HEK293 (cell line): ENCODE results near the gene MAN1C1.
A peak's percentile ranks its signal among the peaks of the same experiment; 100 is the strongest.

Source experiments
- CTCF ChIA-PET: fragments of 350-600 bp; formaldehyde crosslinking; extraction: SDS; loops from one replicate; lab custom pipeline; 2021; ENCODE audit warnings: antibody characterized with exemption; lab: Yijun Ruan, JAX
- POLR2A ChIA-PET: fragments of 300-600 bp; formaldehyde crosslinking; extraction: SDS; loops from one replicate; lab custom pipeline; 2020; ENCODE audit warnings: antibody characterized with exemption, inconsistent platforms; lab: Yijun Ruan, JAX
- H3K27ac ChIP-seq: fragments of 200-500 bp; sonication (Bioruptor generic); 2 replicates; pipeline ENCODE4 v1.5.1; 2014; ENCODE audit warnings: low read depth, low read length, control low read depth, inconsistent platforms; ENCODE audit errors: extremely low read depth
- H3K36me3 ChIP-seq, 2 experiments: fragments of 200-500 bp in 1 of 2; sonication (Bioruptor generic) in 1 of 2; 1 replicate in 1 of 2; 2 replicates in 1 of 2; pipeline ENCODE4 v1.5.1; 2014 to 2017; ENCODE audit warnings: inconsistent platforms in 2 of 2, low read length in 2 of 2; ENCODE audit not compliant: control insufficient read depth in 2 of 2, insufficient read depth in 1 of 2
- H3K4me1 ChIP-seq: fragments of 200-500 bp; sonication (Bioruptor generic); 2 replicates; pipeline ENCODE4 v1.5.1; 2014; ENCODE audit warnings: mild to moderate bottlenecking, low read length, inconsistent platforms; ENCODE audit not compliant: control insufficient read depth, insufficient read depth
- H3K4me3 ChIP-seq: 2 replicates; pipeline ENCODE4 v1.5.1; 2011; ENCODE audit warnings: low read depth, mild to moderate bottlenecking, control low read depth, low read length, moderate library complexity
- H3K9me3 ChIP-seq: fragments of 200-500 bp; sonication (Bioruptor generic); 2 replicates; pipeline ENCODE4 v1.5.1; 2014; ENCODE audit warnings: low read depth, low read length, inconsistent platforms; ENCODE audit not compliant: control insufficient read depth, insufficient read depth
- KLF1 ChIP-seq: fragments of 450-650 bp; formaldehyde crosslinking; IDR thresholded peaks from 2 replicates; pipeline ENCODE4 v1.5.1; 2016; ENCODE audit warnings: missing biosample characterization, missing genetic modification characterization
- KLF8 ChIP-seq: fragments of 450-650 bp; formaldehyde crosslinking; IDR thresholded peaks from 2 replicates; pipeline ENCODE4 v1.5.1; 2016; ENCODE audit warnings: missing biosample characterization, missing genetic modification characterization
- MZF1 ChIP-seq: fragments of 450-650 bp; formaldehyde crosslinking; IDR thresholded peaks from 2 replicates; pipeline ENCODE4 v1.5.1; 2017; ENCODE audit warnings: missing biosample characterization, missing genetic modification characterization, borderline replicate concordance
- PRDM1 ChIP-seq: fragments of 450-650 bp; formaldehyde crosslinking; IDR thresholded peaks from 2 replicates; pipeline ENCODE4; 2016; ENCODE audit warnings: missing biosample characterization, missing genetic modification characterization
- SCRT2 ChIP-seq: fragments of 450-650 bp; formaldehyde crosslinking; IDR thresholded peaks from 2 replicates; pipeline ENCODE4 v1.5.1; 2016; ENCODE audit warnings: missing biosample characterization, missing genetic modification characterization
- TRIM28 ChIP-seq: IDR thresholded peaks from 2 replicates; pipeline ENCODE4 v1.6.1; 2011; ENCODE audit warnings: low read length, control low read depth, borderline replicate concordance
- ZFHX2 ChIP-seq: fragments of 450-650 bp; formaldehyde crosslinking; conservative IDR thresholded peaks from 2 replicates; pipeline ENCODE4 v1.5.1; 2016; ENCODE audit warnings: missing biosample characterization, missing genetic modification characterization
- ZNF202 ChIP-seq: fragments of 450-650 bp; formaldehyde crosslinking; IDR thresholded peaks from 2 replicates; pipeline ENCODE4 v1.5.1; 2016; ENCODE audit warnings: missing biosample characterization, missing genetic modification characterization, borderline replicate concordance
- ZNF214 ChIP-seq: fragments of 450-650 bp; formaldehyde crosslinking; IDR thresholded peaks from 2 replicates; pipeline ENCODE4 v1.5.1; 2017; ENCODE audit warnings: missing biosample characterization, mild to moderate bottlenecking, missing genetic modification characterization, borderline replicate concordance
- ZNF23 ChIP-seq: fragments of 450-650 bp; formaldehyde crosslinking; IDR thresholded peaks from 2 replicates; pipeline ENCODE4 v1.5.1; 2016; ENCODE audit warnings: missing biosample characterization, missing genetic modification characterization, borderline replicate concordance
- ZNF341 ChIP-seq: fragments of 450-650 bp; formaldehyde crosslinking; IDR thresholded peaks from 2 replicates; pipeline ENCODE4; 2016; ENCODE audit warnings: low read depth, missing biosample characterization, missing genetic modification characterization
- ZNF555 ChIP-seq: fragments of 450-650 bp; formaldehyde crosslinking; conservative IDR thresholded peaks from 2 replicates; pipeline ENCODE4 v1.5.1; 2017; ENCODE audit warnings: missing biosample characterization, mild to moderate bottlenecking, missing genetic modification characterization, inconsistent platforms
- ZNF768 ChIP-seq: fragments of 450-650 bp; formaldehyde crosslinking; IDR thresholded peaks from 2 replicates; pipeline ENCODE4 v1.5.1; 2018; ENCODE audit warnings: missing biosample characterization, mild to moderate bottlenecking, missing genetic modification characterization
- ZSCAN16 ChIP-seq: fragments of 450-650 bp; formaldehyde crosslinking; IDR thresholded peaks from 2 replicates; pipeline ENCODE4 v1.5.1; 2016; ENCODE audit warnings: missing biosample characterization, missing genetic modification characterization
- TF ChIP-seq, protein P1 (sequence below): fragments of 450-650 bp; formaldehyde crosslinking; IDR thresholded peaks from 2 replicates; pipeline ENCODE4 v1.5.1; 2017; ENCODE audit warnings: missing biosample characterization, missing genetic modification characterization
- TF ChIP-seq, protein P2 (sequence below): fragments of 450-650 bp; formaldehyde crosslinking; IDR thresholded peaks from 2 replicates; pipeline ENCODE4 v1.5.1; 2016; ENCODE audit warnings: missing biosample characterization, missing genetic modification characterization
- TF ChIP-seq, protein P3 (sequence below): fragments of 450-650 bp; formaldehyde crosslinking; IDR thresholded peaks from 2 replicates; pipeline ENCODE4 v1.5.1; 2017; ENCODE audit warnings: missing biosample characterization, missing genetic modification characterization
- TF ChIP-seq, protein P4 (sequence below): fragments of 450-650 bp; formaldehyde crosslinking; IDR thresholded peaks from 2 replicates; pipeline ENCODE4 v1.5.1; 2016; ENCODE audit warnings: missing biosample characterization, missing genetic modification characterization

MAN1C1 gene

DNA sequence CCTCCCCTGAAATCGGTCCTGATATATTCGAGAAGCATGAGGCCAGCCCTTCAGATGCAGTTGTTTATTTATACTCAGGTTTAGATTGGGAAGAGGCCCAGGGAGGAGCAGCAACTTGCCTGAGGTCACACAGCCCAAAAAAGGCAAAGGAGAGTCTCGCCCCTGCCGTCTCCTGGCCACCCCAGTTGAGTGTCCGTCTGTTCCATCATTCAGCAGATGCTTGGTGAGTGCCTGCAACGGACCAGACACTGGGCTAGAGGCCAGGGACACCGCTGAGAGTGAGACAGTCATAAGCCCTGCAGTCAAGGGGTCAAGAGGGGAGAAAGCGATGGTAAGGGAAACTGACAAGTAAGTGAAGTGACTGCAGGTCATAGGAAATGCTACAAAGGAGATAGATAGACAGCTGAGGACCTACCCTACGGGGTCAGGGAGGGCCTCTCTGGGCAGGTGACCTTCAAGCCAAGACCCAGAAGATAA lies 168.0 kb downstream of the MAN1C1 start:
- H3K4me1 ChIP-seq = peaks cover 12% of the 10 kb centered on the region
- TF ChIP-seq, protein P1, sequence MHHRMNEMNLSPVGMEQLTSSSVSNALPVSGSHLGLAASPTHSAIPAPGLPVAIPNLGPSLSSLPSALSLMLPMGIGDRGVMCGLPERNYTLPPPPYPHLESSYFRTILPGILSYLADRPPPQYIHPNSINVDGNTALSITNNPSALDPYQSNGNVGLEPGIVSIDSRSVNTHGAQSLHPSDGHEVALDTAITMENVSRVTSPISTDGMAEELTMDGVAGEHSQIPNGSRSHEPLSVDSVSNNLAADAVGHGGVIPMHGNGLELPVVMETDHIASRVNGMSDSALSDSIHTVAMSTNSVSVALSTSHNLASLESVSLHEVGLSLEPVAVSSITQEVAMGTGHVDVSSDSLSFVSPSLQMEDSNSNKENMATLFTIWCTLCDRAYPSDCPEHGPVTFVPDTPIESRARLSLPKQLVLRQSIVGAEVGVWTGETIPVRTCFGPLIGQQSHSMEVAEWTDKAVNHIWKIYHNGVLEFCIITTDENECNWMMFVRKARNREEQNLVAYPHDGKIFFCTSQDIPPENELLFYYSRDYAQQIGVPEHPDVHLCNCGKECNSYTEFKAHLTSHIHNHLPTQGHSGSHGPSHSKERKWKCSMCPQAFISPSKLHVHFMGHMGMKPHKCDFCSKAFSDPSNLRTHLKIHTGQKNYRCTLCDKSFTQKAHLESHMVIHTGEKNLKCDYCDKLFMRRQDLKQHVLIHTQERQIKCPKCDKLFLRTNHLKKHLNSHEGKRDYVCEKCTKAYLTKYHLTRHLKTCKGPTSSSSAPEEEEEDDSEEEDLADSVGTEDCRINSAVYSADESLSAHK (tag by site-specific recombination) = 0 out of 2 replicates have a peak, but pooled peaks have one; percentile 14
- TF ChIP-seq ZNF23 (tag by site-specific recombination) (no peak), ZNF768 (tag by site-specific recombination) (no peak), PRDM1 (tag by site-specific recombination) (peak; percentile 79)
- TF ChIP-seq, all 188 proteins: peak for 2
- CTCF ChIA-PET = no interaction called here

DNA sequence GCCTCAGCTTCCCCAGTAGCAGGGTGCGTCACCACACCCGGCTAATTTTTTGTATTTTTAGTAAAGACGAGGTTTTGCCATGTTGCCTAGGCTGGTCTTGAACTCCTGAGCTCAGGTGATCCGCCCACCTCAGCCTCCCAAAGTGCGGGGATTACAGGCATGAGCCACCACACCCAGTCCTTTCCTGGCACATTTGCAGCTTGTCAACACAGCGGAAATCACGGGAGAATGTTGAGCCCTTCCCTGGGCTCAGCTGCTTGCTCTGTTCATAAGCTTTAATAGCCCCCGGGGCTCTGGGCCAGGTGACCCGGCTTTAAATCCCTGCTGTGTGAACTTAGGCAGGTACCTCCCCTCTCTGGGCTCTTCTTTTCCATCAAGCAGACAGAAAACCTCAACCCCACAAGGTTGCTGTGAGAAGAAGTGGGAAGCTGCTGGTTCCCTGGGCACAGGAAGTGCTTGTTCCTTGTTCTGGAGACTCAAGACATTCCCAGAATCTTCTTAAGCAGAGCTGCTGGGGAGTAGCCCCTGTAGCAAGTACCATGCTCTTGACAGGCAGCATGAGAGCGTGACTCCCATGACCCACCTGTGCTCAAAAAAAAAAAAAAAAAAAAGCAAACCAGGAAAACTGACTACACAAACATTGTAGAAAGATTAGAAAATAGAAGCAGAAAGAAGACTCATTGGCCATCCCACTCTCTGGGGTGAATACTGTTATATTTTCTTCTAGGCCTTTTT lies 168.9 kb downstream of the MAN1C1 start:
- ChIA-PET POLR2A (no interaction called here), CTCF (interaction anchor here (0.5 to 0.9 kb wide), 5 partner anchors 10 to 570 kb away, joined by 3 to 5 read pairs (median 3); no protein-coding TSS in a partner anchor)

More for the DNA sequence above, 168.0 kb downstream of the MAN1C1 start:
- Histone ChIP-seq H3K36me3 (no peaks in the 10 kb centered on the region), H3K9me3 (no peaks in the 10 kb centered on the region), H3K27ac (no peak overlapping the region), H3K4me3 (no peak overlapping the region)
- POLR2A ChIA-PET = no interaction called here

DNA sequence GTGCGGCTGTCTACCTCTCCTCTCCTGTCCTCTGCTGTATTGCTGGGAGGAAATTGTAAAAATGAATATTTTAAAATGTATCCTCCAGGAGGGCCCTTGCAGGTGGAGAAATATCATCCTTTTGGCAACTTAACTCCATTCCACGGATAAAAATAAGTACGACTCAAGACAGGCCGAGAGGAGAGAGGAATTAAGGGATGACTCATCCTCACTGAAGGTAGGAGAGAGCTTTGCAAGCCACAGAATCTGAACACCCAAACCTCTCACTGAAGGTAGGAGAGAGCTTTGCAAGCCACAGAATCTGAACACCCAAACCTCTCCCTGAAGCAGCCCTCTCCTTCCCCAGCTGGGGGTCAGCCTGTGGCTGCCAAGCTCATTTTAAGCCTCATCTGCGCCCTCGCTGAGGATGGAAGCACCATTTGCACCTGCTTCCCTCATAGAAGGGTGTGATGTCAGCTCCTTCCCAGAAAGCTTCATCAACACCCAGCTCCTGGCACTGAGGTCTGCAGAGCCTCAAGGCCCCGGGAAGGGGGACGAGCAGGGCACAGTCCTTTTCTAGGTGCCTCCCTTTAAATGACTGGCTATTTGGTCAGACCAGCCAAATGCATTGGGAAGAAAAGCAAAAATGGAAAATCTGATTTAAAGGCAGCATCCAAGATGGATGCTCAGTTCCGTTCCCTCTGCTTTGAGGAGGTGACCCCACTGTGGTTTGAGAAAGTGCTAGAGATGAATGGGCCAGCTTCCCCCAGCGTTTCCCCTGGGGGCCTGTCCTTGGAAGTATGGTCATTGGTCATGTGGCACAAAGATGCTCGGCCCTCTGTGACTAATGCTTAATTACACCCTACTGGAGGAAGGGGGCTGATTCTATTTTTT lies 170.5 kb downstream of the MAN1C1 start:
- no peak overlapping the region for H3K4me3 ChIP-seq
- ChIA-PET POLR2A (interaction anchor here (0.6 to 1.6 kb wide), 5 partner anchors 13 to 551 kb away, joined by 4 to 8 read pairs (median 5); partner anchors contain the start of gene SELENON), CTCF (interaction anchor here (0.5 to 3.4 kb wide), 6 partner anchors 9 to 684 kb away, joined by 4 to 19 read pairs (median 6); partner anchors contain the start of gene SELENON)
- H3K36me3 ChIP-seq = no peaks in the 10 kb centered on the region
- peaks cover 12% of the 10 kb centered on the region for H3K4me1 ChIP-seq
- no peaks in the 10 kb centered on the region for H3K9me3 ChIP-seq
- no peak overlapping the region for H3K27ac ChIP-seq
- TF ChIP-seq SCRT2 (tag by site-specific recombination) (no peak), TRIM28 (no peak), ZNF555 (tag by site-specific recombination) (no peak), MZF1 (tag by site-specific recombination) (no peak), ZNF214 (tag by site-specific recombination) (no peak), KLF8 (tag by site-specific recombination) (no peak), ZSCAN16 (tag by site-specific recombination) (peak; percentile 95), ZNF202 (tag by site-specific recombination) (no peak)
- TF ChIP-seq, protein P2, sequence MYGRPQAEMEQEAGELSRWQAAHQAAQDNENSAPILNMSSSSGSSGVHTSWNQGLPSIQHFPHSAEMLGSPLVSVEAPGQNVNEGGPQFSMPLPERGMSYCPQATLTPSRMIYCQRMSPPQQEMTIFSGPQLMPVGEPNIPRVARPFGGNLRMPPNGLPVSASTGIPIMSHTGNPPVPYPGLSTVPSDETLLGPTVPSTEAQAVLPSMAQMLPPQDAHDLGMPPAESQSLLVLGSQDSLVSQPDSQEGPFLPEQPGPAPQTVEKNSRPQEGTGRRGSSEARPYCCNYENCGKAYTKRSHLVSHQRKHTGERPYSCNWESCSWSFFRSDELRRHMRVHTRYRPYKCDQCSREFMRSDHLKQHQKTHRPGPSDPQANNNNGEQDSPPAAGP (tag by site-specific recombination) = 0 out of 2 replicates have a peak, but pooled peaks have one; percentile 43
- TF ChIP-seq, protein P3, sequence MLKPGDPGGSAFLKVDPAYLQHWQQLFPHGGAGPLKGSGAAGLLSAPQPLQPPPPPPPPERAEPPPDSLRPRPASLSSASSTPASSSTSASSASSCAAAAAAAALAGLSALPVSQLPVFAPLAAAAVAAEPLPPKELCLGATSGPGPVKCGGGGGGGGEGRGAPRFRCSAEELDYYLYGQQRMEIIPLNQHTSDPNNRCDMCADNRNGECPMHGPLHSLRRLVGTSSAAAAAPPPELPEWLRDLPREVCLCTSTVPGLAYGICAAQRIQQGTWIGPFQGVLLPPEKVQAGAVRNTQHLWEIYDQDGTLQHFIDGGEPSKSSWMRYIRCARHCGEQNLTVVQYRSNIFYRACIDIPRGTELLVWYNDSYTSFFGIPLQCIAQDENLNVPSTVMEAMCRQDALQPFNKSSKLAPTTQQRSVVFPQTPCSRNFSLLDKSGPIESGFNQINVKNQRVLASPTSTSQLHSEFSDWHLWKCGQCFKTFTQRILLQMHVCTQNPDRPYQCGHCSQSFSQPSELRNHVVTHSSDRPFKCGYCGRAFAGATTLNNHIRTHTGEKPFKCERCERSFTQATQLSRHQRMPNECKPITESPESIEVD (tag by site-specific recombination) = no peak

More for the DNA sequence above, 168.9 kb downstream of the MAN1C1 start:
- Histone ChIP-seq H3K4me1 (peaks cover 12% of the 10 kb centered on the region), H3K9me3 (no peaks in the 10 kb centered on the region), H3K36me3 (no peaks in the 10 kb centered on the region), H3K4me3 (no peak overlapping the region), H3K27ac (no peak overlapping the region)
- TF ChIP-seq KLF1 (tag by site-specific recombination) = peak; percentile 68
- 0 out of 2 replicates have a peak, but pooled peaks have one; percentile 14 for TF ChIP-seq ZFHX2
- TF ChIP-seq ZNF341 (tag by site-specific recombination) = 0 out of 2 replicates have a peak, but pooled peaks have one; percentile 33
- TF ChIP-seq, protein P4, sequence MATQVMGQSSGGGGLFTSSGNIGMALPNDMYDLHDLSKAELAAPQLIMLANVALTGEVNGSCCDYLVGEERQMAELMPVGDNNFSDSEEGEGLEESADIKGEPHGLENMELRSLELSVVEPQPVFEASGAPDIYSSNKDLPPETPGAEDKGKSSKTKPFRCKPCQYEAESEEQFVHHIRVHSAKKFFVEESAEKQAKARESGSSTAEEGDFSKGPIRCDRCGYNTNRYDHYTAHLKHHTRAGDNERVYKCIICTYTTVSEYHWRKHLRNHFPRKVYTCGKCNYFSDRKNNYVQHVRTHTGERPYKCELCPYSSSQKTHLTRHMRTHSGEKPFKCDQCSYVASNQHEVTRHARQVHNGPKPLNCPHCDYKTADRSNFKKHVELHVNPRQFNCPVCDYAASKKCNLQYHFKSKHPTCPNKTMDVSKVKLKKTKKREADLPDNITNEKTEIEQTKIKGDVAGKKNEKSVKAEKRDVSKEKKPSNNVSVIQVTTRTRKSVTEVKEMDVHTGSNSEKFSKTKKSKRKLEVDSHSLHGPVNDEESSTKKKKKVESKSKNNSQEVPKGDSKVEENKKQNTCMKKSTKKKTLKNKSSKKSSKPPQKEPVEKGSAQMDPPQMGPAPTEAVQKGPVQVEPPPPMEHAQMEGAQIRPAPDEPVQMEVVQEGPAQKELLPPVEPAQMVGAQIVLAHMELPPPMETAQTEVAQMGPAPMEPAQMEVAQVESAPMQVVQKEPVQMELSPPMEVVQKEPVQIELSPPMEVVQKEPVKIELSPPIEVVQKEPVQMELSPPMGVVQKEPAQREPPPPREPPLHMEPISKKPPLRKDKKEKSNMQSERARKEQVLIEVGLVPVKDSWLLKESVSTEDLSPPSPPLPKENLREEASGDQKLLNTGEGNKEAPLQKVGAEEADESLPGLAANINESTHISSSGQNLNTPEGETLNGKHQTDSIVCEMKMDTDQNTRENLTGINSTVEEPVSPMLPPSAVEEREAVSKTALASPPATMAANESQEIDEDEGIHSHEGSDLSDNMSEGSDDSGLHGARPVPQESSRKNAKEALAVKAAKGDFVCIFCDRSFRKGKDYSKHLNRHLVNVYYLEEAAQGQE (tag by site-specific recombination) = no peak
